Rectal smooth muscle tissue (tissue), 1 donor: Measurements from ENCODE around the gene PPT2.

Experiments used
- H3K27ac ChIP-seq: one replicate; pipeline ENCODE4 v1.7.0; 2013; ENCODE audit warnings: low read depth, low read length, inconsistent platforms
- H3K27me3 ChIP-seq: one replicate; pipeline ENCODE4 v1.7.0; 2013; ENCODE audit warnings: low read length; ENCODE audit not compliant: control insufficient read depth, insufficient read depth
- H3K36me3 ChIP-seq: one replicate; pipeline ENCODE4 v1.7.0; 2013; ENCODE audit warnings: low read length; ENCODE audit not compliant: control insufficient read depth, insufficient read depth
- H3K4me1 ChIP-seq: one replicate; pipeline ENCODE4 v1.7.0; 2013; ENCODE audit warnings: low read length; ENCODE audit not compliant: control insufficient read depth, insufficient read depth
- H3K4me3 ChIP-seq: one replicate; pipeline ENCODE4 v1.7.0; 2013; ENCODE audit warnings: low read length
- H3K9ac ChIP-seq: one replicate; pipeline ENCODE4 v1.7.0; 2013; ENCODE audit warnings: low read length

Gene PPT2

GRCh38 chr6:32113386-32114352, 40.3 kb upstream of the PPT2 start:
- peaks cover 28% of the 10 kb centered on the region for H3K36me3 ChIP-seq
- peak overlapping the region; percentile 71 for H3K27ac ChIP-seq
- no peak overlapping the region for H3K9ac ChIP-seq
- peaks cover 24% of the 10 kb centered on the region for H3K4me1 ChIP-seq
- no peaks in the 10 kb centered on the region for H3K27me3 ChIP-seq
- H3K4me3 ChIP-seq: no peak overlapping the region

DNA sequence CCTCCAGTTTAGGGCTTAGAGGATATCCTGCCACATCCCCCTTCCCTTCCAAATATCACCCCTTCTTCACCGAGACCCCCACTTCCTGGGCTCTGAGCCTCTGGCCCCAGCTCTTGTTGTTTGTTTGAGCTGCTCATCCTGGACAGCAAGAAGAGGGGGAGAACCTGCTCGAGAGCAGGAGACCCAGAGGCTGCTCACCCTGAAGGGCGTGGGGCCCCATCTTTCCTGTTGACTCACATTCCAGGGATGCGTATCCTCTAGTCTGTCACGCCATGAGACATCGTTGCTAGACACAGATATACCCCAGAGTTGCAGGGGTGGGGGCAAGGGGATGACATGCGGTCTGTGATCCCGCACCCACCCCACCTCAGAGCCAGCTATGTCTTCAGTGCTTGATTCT, 39.1 kb upstream of the PPT2 start:
- Histone ChIP-seq H3K4me3 (no peak overlapping the region), H3K9ac (no peak overlapping the region), H3K36me3 (peaks cover 31% of the 10 kb centered on the region), H3K27ac (peak overlapping the region; percentile 33), H3K4me1 (peaks cover 21% of the 10 kb centered on the region), H3K27me3 (no peaks in the 10 kb centered on the region)

DNA sequence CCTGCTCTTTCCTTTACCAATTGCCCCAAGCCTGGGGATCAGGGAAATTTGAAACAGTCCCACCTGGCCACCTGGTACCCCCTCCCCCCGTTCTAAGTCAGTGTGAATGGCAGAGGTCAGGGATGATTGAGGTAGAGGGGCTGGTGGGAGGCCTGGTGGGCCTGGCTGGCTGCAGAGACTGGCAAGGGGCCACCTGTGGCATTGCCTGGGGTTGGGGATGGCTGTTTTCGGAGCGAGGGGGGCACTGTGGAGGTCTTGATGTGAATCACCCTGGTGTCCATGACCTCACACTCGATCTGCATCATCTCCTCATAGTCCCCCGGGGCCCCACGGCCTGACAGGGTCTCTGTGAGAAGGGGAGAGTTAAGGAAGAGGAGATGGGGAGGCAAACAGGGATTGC, 38.3 kb upstream of the PPT2 start:
- no peaks in the 10 kb centered on the region for H3K27me3 ChIP-seq
- peaks cover 32% of the 10 kb centered on the region for H3K36me3 ChIP-seq
- H3K27ac ChIP-seq: peak overlapping the region; percentile 13
- H3K4me1 ChIP-seq: peaks cover 19% of the 10 kb centered on the region
- H3K9ac ChIP-seq: no peak overlapping the region
- H3K4me3 ChIP-seq: no peak overlapping the region

- peaks cover 14% of the 10 kb centered on the region for H3K4me1 ChIP-seq
- H3K4me3 ChIP-seq: no peak overlapping the region
- peaks cover 37% of the 10 kb centered on the region for H3K36me3 ChIP-seq
- H3K27me3 ChIP-seq: no peaks in the 10 kb centered on the region
- no peak overlapping the region for H3K9ac ChIP-seq
- no peak overlapping the region for H3K27ac ChIP-seq
Measured at GRCh38 chr6:32116674-32117073, 37.3 kb upstream of the PPT2 start.

DNA sequence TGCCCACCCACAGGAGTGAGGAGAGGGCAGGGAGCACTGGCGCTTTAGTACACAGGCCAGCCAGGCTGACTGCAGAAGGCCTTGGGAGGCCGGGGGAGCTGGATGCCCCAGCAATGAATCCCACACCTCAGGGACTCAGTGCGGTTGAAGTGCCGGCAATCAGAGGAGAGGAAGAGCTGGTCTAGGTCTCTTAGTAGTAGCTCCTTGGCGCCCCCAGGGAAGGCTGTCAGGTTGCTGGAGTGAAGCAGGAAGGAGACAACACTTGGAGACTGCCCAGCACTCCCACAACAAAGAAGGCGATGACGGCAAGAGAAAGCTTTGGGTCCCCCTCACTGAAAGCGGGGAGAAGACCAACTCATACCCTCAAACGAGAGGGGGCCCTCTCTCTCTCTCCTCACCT, 36.5 kb upstream of the PPT2 start:
- peaks cover 8% of the 10 kb centered on the region for H3K4me1 ChIP-seq
- no peaks in the 10 kb centered on the region for H3K27me3 ChIP-seq
- peaks cover 41% of the 10 kb centered on the region for H3K36me3 ChIP-seq
- H3K9ac ChIP-seq: no peak overlapping the region
- H3K27ac ChIP-seq: no peak overlapping the region
- H3K4me3 ChIP-seq: no peak overlapping the region

- Histone ChIP-seq H3K4me1 (no peaks in the 10 kb centered on the region), H3K36me3 (peaks cover 44% of the 10 kb centered on the region), H3K27me3 (no peaks in the 10 kb centered on the region), H3K27ac (peak overlapping the region; percentile 14), H3K9ac (no peak overlapping the region), H3K4me3 (no peak overlapping the region)
Measured at GRCh38 chr6:32118782-32119628, 34.9 kb upstream of the PPT2 start.

GRCh38 chr6:32120573-32121059, 33.3 kb upstream of the PPT2 start:
- no peaks in the 10 kb centered on the region for H3K4me1 ChIP-seq
- peaks cover 42% of the 10 kb centered on the region for H3K36me3 ChIP-seq
- H3K27me3 ChIP-seq: no peaks in the 10 kb centered on the region
- H3K27ac ChIP-seq: no peak overlapping the region
- H3K4me3 ChIP-seq: no peak overlapping the region
- H3K9ac ChIP-seq: no peak overlapping the region

GRCh38 chr6:32123681-32124080, 30.3 kb upstream of the PPT2 start:
- Histone ChIP-seq H3K27me3 (no peaks in the 10 kb centered on the region), H3K9ac (no peak overlapping the region), H3K4me3 (no peak overlapping the region), H3K27ac (no peak overlapping the region), H3K4me1 (peaks cover 3% of the 10 kb centered on the region), H3K36me3 (peaks cover 24% of the 10 kb centered on the region)

DNA sequence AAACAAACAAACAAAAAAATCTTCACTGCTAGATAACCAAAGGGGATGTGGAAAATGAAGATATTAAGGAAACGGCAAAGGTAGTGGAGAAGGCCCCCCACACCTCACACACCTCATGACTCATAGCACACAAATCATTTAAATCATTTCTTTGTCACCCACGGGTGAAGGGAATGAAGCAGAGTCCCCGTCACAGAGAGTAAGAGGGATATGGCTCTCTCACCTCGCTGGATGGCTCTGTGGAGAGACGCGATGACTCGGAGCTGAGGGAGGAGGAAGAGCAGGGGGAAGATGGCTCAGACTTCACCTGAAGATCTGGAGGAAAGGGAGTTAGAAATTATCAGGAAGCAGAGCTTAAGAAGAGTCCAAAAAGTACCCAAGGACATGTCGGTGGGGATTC, 27.1 kb upstream of the PPT2 start:
- H3K9ac ChIP-seq: no peak overlapping the region
- peaks cover 14% of the 10 kb centered on the region for H3K4me1 ChIP-seq
- no peaks in the 10 kb centered on the region for H3K27me3 ChIP-seq
- peaks cover 14% of the 10 kb centered on the region for H3K36me3 ChIP-seq
- H3K27ac ChIP-seq: no peak overlapping the region
- peak overlapping the region; percentile 88 for H3K4me3 ChIP-seq

GRCh38 chr6:32127409-32127716, 26.6 kb upstream of the PPT2 start:
- Histone ChIP-seq H3K4me1 (peaks cover 14% of the 10 kb centered on the region), H3K4me3 (peak overlapping the region; percentile 88), H3K27ac (no peak overlapping the region), H3K36me3 (peaks cover 11% of the 10 kb centered on the region), H3K9ac (peak overlapping the region; percentile 47), H3K27me3 (no peaks in the 10 kb centered on the region)

GRCh38 chr6:32127717-32128592, 26.0 kb upstream of the PPT2 start, which contains the start of gene ATF6B:
ATF6B (minus strand) TSS chr6:32128246; CDS start chr6:32128207, 39 bp downstream.
- peak within 1 kb of the TSS; percentile 78 for H3K27ac ChIP-seq
- H3K27me3 ChIP-seq: no peaks in the 10 kb centered on the region
- H3K36me3 ChIP-seq: peaks cover 8% of the 10 kb centered on the region
- peaks cover 14% of the 10 kb centered on the region for H3K4me1 ChIP-seq
- peak within 1 kb of the TSS; percentile 88 for H3K4me3 ChIP-seq
- peak within 1 kb of the TSS; percentile 47 for H3K9ac ChIP-seq
